SK-N-SH (cell line): ENCODE data around the gene ACTA1.

Experiments
- EZH2phosphoT487 ChIP-seq: fragments of 200-600 bp; sonication (generic); IDR thresholded peaks from 2 replicates; pipeline ENCODE4 v1.6.1; 2017; ENCODE audit warnings: low read depth, mixed run types, mild to moderate bottlenecking, antibody characterized with exemption, moderate library complexity, borderline replicate concordance
- JUND ChIP-seq: IDR thresholded peaks from 2 replicates; pipeline ENCODE4 v1.4.0; 2012
- MEF2A ChIP-seq: IDR thresholded peaks from 2 replicates; pipeline ENCODE4 v1.4.0; 2012; ENCODE audit warnings: low read depth, borderline replicate concordance
- POLR2AphosphoS5 ChIP-seq: IDR thresholded peaks from 2 replicates; pipeline ENCODE4 v1.6.1; 2012; ENCODE audit warnings: low read depth, low read length
- SIN3A ChIP-seq: IDR thresholded peaks from 2 replicates; pipeline ENCODE4 v1.6.1; 2012; ENCODE audit warnings: low read depth, mild to moderate bottlenecking, low read length, moderate library complexity, borderline replicate concordance
- SMC3 ChIP-seq: IDR thresholded peaks from 2 replicates; pipeline ENCODE4 v1.6.1; 2012; ENCODE audit warnings: low read depth, low read length, improper control_type of control experiment
- TF ChIP-seq, protein P1 (sequence below): fragments of 200-600 bp; sonication (generic); IDR thresholded peaks from 2 replicates; pipeline ENCODE4 v1.6.1; 2017; ENCODE audit warnings: antibody characterized with exemption, mild to moderate bottlenecking, moderate library complexity
- TF ChIP-seq, protein P2 (sequence below): IDR thresholded peaks from 2 replicates; pipeline ENCODE4 v1.4.0; 2012; ENCODE audit warnings: low read depth
- TF ChIP-seq, protein P3 (sequence below): IDR thresholded peaks from 2 replicates; pipeline ENCODE4 v1.4.0; 2012; ENCODE audit warnings: low read depth, borderline replicate concordance

GRCh38 chr1:229437443-229437842 is 3.5 kb upstream of the ACTA1 start:
- TF ChIP-seq, protein P1, sequence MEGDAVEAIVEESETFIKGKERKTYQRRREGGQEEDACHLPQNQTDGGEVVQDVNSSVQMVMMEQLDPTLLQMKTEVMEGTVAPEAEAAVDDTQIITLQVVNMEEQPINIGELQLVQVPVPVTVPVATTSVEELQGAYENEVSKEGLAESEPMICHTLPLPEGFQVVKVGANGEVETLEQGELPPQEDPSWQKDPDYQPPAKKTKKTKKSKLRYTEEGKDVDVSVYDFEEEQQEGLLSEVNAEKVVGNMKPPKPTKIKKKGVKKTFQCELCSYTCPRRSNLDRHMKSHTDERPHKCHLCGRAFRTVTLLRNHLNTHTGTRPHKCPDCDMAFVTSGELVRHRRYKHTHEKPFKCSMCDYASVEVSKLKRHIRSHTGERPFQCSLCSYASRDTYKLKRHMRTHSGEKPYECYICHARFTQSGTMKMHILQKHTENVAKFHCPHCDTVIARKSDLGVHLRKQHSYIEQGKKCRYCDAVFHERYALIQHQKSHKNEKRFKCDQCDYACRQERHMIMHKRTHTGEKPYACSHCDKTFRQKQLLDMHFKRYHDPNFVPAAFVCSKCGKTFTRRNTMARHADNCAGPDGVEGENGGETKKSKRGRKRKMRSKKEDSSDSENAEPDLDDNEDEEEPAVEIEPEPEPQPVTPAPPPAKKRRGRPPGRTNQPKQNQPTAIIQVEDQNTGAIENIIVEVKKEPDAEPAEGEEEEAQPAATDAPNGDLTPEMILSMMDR, result no peak
- TF ChIP-seq EZH2phosphoT487 (no peak), SIN3A (no peak), POLR2AphosphoS5 (no peak), SMC3 (no peak), MEF2A (no peak), JUND (no peak)
- TF ChIP-seq, protein P2, sequence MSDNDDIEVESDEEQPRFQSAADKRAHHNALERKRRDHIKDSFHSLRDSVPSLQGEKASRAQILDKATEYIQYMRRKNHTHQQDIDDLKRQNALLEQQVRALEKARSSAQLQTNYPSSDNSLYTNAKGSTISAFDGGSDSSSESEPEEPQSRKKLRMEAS, result no peak
- TF ChIP-seq, protein P3, sequence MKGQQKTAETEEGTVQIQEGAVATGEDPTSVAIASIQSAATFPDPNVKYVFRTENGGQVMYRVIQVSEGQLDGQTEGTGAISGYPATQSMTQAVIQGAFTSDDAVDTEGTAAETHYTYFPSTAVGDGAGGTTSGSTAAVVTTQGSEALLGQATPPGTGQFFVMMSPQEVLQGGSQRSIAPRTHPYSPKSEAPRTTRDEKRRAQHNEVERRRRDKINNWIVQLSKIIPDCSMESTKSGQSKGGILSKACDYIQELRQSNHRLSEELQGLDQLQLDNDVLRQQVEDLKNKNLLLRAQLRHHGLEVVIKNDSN, result no peak
